Stimulated activated naive CD4-positive, alpha-beta T cell treated with Interleukin-2 at 50 U/mL for 16 hours (primary cell): ENCODE measurements around the gene ADCY3.

Experiments used
- DNase-seq: peaks from one replicate; lab custom pipeline; 2025; lab: John Stamatoyannopoulos, UW

Gene ADCY3

GRCh38 chr2:24920098-24920808, at the start of gene ADCY3:
ADCY3 (minus strand) TSS chr2:24920237; CDS start chr2:24918987, 1,250 bp downstream.
- peak; percentile 57 for DNase-seq

DNA sequence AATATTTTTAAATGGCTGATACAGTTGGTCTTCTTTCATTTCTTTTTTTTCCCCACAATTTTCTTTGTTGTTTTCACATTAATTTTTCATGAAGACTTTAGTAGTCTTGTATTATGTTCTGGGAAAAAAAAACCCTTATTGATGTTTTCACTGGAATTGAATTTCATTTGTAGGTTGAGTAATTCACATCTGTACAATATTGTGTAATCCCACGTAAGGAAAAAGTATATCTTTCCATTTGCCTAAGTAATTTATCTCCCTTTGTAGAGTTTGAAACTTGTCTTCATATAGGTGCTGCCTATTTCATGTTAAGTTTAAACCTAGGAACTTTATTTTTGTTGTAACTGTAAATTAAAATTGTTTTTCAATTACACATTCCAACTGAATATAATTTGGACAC, 49.7 kb upstream of the ADCY3 start:
- DNase-seq = no peak

GRCh38 chr2:24961903-24962302, 41.9 kb upstream of the ADCY3 start:
- DNase-seq = no peak

DNA sequence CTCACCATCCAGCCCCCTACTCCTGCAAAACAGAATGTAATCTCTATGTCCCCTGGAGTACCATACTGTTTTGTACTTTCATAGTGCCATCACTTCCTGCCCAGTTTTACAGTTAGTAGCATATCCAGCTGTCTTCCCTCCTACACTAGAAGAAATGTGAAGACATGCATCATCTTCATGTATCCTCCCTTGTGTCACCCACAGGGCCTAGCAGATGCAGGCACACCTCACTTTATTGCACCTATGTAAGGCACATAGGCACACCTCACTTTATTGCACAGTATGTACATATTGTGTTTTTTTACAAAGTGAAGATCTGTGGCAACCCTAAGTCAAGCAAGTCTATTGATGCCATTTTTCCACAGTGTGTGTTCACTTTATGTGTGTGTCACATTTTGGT, 39.7 kb upstream of the ADCY3 start:
- DNase-seq = no peak

GRCh38 chr2:24958411-24958935, 38.4 kb upstream of the ADCY3 start:
- no peak for DNase-seq

GRCh38 chr2:24957976-24958375, 37.9 kb upstream of the ADCY3 start:
- DNase-seq = no peak

DNA sequence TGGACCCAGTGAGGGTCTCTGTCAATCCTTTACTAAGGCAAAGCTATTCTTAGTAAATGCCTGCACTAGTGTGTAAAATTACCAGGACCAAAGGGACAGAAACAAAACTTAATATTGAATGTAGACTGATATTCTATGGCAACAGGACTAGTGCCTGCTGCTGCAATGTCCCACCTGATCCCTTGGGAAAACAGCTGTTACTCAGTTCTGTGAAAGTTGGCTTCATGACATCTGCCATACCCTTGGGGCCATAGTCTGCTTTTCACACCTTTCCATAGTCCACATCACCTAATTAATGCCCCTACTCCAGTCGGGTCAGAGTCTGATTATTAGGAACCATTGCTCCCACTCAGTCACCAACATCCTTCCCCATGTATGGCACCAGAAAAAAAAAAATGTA, 37.2 kb upstream of the ADCY3 start:
- DNase-seq = no peak

DNA sequence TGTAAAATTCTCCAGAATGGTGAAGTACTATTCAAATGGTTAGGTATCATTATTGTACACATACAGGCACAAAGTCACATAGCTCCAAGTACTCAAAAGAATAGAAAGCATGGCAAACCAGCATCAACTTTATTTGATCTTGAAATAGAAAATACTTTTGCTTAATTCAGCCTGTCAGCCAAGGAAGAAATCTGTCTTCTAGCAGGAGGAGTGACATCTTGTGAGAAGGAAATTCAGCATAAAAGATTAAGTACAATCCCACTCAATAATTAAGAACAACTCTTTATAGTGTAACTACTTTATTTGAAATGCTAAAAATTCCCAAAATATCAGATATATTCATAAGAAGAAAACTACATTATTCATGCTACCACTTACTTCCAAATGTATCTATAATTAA, 35.9 kb upstream of the ADCY3 start:
- no peak for DNase-seq

DNA sequence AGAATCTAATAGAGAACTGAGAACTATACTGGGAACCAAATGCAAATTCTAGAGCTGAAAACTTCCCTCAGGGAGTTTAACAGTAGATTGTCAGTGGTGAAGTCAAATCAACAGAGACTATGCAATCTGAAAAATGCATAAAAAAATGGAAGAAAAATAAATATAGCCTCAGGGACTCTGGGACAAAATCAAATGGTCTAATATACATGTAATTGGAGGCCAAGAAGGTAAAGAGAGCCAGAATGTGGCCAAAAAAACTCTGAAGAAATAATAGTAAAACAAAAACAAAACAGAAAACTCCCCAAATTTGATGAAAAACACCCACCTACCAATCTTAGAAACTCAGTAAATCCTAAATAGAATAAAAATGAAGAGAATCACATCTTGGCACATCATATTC, 35.2 kb upstream of the ADCY3 start:
- no peak for DNase-seq

DNA sequence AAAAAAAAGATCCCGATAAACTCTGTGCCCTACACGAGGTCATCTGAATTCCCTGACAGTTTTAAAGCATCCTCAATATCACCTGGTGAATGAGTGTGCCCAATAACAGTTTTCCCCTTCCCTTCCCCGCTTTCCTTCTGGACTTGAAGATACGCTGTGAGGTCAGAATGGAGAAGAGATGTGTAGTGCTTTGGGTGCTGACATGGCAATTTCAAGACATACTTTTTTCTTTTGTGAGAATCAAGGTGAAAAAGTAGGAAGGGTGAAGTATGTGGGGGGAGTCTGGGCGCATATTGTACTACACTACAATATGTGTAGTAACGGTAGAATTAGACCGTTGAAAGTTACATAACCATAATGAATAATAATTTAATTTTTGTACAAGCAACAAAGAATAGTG, 30.1 kb upstream of the ADCY3 start:
- no peak for DNase-seq

- DNase-seq = no peak
These were observed 28.5 kb upstream of the ADCY3 start for GRCh38 chr2:24948506-24948905.

DNA sequence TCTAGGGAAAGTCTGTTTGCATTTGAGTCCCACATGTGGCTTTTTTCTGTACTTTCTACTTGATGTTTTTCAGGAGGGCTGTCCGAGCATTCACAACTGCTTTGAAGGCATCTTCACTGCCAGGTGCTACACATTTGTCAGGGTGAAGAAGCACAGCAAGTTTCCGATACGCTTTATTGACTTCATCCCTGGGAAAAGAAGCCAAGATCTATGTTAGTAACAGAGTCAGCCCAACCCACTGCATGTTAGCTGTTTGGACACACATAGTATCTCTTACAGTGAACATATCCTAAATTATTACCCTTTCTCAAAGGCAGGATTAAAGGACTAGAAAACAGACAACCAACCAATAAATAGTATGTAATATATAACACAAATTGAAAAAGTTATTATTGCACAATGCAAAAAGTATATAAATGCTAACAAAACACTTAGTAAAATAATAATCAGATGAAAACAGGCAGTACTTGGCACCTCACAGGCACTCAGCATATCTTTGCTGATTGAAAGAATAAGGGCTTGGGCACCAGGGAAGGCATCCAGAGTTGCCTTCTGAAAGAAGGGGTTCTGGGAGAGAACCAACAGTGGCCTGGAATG, 27.6 kb upstream of the ADCY3 start:
- DNase-seq = no peak

GRCh38 chr2:24945907-24946306, 25.9 kb upstream of the ADCY3 start:
- DNase-seq = no peak

- DNase-seq = no peak
These were observed 23.5 kb upstream of the ADCY3 start for GRCh38 chr2:24943427-24944053.

- DNase-seq = no peak
These were observed 19.3 kb upstream of the ADCY3 start for GRCh38 chr2:24939353-24939752.

DNA sequence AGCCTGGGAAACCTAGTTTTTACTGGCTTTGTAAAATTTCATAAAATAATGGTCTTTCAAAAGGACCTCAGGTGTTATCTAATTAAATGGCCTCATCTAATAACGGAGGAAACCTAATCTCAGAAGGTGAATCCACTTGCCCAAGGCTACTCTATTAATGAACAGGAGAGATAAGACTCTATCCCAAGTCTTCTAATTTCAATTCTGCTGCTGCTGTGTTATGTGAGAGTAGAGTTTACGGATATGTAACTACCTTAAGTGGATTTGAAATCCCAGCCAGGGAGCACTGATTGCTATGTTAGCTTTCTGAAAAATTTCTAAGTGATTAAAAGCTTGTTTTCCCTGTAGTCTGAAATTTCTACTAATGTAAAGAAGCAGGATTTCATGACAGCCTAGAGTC, 17.2 kb upstream of the ADCY3 start:
- no peak for DNase-seq

DNA sequence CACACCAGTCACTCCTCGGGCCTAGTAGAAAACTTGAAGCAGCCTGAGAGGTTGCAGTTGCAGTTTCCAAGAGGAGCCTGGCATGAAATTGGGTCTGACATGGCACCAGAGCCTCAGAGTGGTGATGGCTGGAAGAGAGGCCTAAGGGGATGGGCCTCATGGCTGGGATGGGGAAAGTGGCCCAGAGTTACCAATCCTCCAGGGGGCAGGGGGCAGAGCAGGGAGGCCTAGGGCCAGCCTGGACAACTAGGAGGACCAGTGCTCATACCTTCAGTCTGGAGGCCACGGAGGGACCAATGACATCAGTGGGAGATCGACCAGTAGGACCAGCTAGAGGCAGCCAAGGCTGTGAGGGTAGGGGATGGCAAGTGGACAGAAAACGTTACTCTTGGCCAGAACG, 15.1 kb upstream of the ADCY3 start:
- no peak for DNase-seq

DNA sequence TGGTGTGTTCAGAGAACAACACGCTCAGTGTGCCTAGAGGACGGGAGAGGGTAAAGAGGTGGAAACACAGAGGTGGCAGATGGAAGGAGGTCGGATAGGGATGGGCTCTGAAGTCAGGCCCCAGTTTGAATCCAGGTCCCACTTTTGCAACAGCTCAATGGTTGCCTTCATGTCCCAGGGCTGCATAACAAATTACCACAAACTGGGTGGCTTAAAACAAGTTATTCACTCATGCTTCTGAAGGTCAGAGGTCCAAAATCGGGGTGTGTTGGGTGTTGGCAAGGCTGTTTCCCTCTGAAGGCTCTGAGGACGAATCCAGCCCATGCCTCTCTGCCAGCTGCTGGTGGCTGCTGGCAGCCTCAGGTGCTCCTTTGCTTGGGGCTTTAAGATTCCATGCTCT, 12.7 kb upstream of the ADCY3 start:
- no peak for DNase-seq

GRCh38 chr2:24930768-24931167, 10.7 kb upstream of the ADCY3 start:
- DNase-seq = no peak

- no peak for DNase-seq
These were observed 9.2 kb upstream of the ADCY3 start for GRCh38 chr2:24929230-24929629.

DNA sequence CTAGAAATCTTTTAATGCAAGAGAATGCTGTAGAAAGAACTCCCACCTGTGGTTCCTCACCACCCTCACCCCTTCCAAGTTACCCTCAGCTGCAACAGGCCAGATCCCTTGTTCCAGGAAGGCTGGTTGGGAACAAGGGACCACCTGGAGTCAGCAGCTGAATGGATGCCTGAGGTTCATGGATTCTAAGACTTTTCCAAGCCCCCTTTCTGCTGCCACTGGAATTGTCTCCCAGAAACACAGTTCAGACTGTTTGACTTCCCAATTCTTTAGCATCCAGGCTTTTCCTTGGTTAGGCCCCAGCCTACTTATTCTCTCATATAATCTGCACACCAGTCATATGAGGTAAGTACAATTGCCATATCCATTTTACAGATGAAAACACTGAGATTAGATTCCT, 8.0 kb upstream of the ADCY3 start:
- no peak for DNase-seq

- DNase-seq = peak; percentile 46
These were observed 6.7 kb upstream of the ADCY3 start for GRCh38 chr2:24926602-24927252.

DNA sequence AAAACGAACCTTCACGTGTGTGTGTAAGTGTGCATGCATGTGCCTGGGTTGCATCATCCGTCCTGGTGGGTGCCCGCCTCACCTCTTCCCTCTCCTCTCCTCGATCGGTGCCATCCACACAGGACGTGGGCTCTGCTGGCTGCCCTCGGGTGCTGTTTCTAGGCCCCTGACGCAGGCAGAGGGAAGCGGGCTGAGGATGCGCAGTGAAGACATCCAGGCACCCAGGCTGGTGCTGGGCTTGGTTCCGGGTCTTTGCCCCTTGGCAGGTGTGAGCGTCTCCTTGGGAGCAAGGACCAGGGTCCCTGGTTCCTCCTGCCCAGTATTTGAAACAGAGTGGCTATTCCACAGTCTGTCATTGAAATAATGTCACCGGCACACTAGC, 6.2 kb upstream of the ADCY3 start:
- DNase-seq = no peak
